Measurements from ENCODE around the gene SLC27A5. TPM values are rescaled to one million over a fixed set of nuclear protein-coding genes. Genes with fewer than 3 reads are reported as not detected.

The SLC27A5 gene
- total and polyA plus RNA-seq, 2 of the 13 experiments (the other 11 are each of a cell fraction or from before 2014, with no cell fraction given), result 30.3 to 40.2 TPM

- TF ChIP-seq PAXIP1 (CRISPR knock-in tag; conservative IDR thresholded peaks at IDR 0.05) (peak; percentile 77), SOX6 (IDR thresholded peaks at IDR 0.05) (no peak), SOX6 (CRISPR knock-in tag; IDR thresholded peaks at IDR 0.05) (peak; percentile 79), ONECUT2 (CRISPR knock-in tag; IDR thresholded peaks at IDR 0.05) (0 out of 2 replicates have a peak, but pooled peaks have one; percentile 46), CEBPZ (IDR thresholded peaks at IDR 0.05; ENCODE audit: low read length) (no peak), SKIL (CRISPR knock-in tag; IDR thresholded peaks at IDR 0.05; ENCODE audit: borderline replicate concordance) (peak; percentile 73), KLF16 (CRISPR knock-in tag; IDR thresholded peaks at IDR 0.05) (peak in 1 of 2 experiments; percentile 97; a peak in 1 of 4 replicates), SNAI1 (CRISPR knock-in tag; IDR thresholded peaks at IDR 0.05; ENCODE audit: borderline replicate concordance) (no peak), TFDP1 (CRISPR knock-in tag; IDR thresholded peaks at IDR 0.05; ENCODE audit: borderline replicate concordance) (peak; percentile 77), SIN3A (IDR thresholded peaks at IDR 0.05; ENCODE audit: borderline replicate concordance, low read depth, low read length) (peak; percentile 92; the same call in 1 of the 2 replicates), PCBP2 (optimal IDR thresholded peaks at IDR 0.05; ENCODE audit: low read depth, low read length, poor library complexity, severe bottlenecking) (no peak), CAMTA2 (CRISPR knock-in tag; IDR thresholded peaks at IDR 0.05; ENCODE audit: borderline replicate concordance) (peak; percentile 32; the same call in 1 of the 2 replicates), ZNF430 (CRISPR knock-in tag; IDR thresholded peaks at IDR 0.05) (no peak), ZNF546 (CRISPR knock-in tag; conservative IDR thresholded peaks at IDR 0.05) (peak; percentile 87), JDP2 (CRISPR knock-in tag; IDR thresholded peaks at IDR 0.05; ENCODE audit: borderline replicate concordance) (peak; percentile 26; the same call in 1 of the 2 replicates)
Observed at GRCh38 chr19:58519355-58520256, 7.8 kb upstream of the SLC27A5 start, which contains the start of gene ZBTB45 (continued).

All from HepG2 (cell line).